GM12878 (cell line): Measurements from ENCODE around the gene BSN. TPM values are rescaled to one million over a fixed set of nuclear protein-coding genes. Genes with fewer than 3 reads are reported as not detected.

ENCODE experiments used
- ATAC-seq: fragments of 200-7000 bp; cut with Tn5 transposase; 3 replicates; pipeline ENCODE4 v1.9.1; 2020; ENCODE audit warnings: mild to moderate bottlenecking, moderate library complexity
- BruUV-seq: library from RNA; stranded (reverse); fragments of 400-500 nt; replicated peaks from 2 replicates; lab custom pipeline; 2021; lab: Mats Ljungman, UMichigan
- CTCF ChIA-PET: fragments of 300-600 bp; sonication (Branson Sonifier 250); formaldehyde crosslinking; extraction: SDS; loops from one replicate; lab custom pipeline; 2021; ENCODE audit warnings: inconsistent platforms; lab: Yijun Ruan, JAX
- POLR2A ChIA-PET: fragments of 350-600 bp; formaldehyde crosslinking; extraction: SDS; loops from one replicate; lab custom pipeline; 2021; ENCODE audit warnings: inconsistent platforms; lab: Charles Lee
- RAD21 ChIA-PET: fragments of 300-600 bp; sonication (Branson Sonifier 250); formaldehyde crosslinking; loops from one replicate; lab custom pipeline; 2023; ENCODE audit warnings: antibody characterized with exemption; ENCODE audit not compliant: unreplicated experiment; lab: Charles Lee
- SMC1A ChIA-PET: fragments of 300-600 bp; sonication (Branson Sonifier 250); formaldehyde crosslinking; loops from one replicate; lab custom pipeline; 2023; ENCODE audit not compliant: unreplicated experiment, uncharacterized antibody; lab: Charles Lee
- DNase-seq: peaks from one replicate; pipeline ENCODE4 v3.0.0-alpha.2; 2011; ENCODE audit warnings: low read depth, low spot score
- FAIRE-seq: peaks from 3 replicates; lab custom pipeline; 2011; peaks lifted over from hg19 to GRCh38; lab: Jason Lieb, UNC
- H2AFZ ChIP-seq: 2 replicates; pipeline ENCODE4 v1.6.0; 2011; ENCODE audit warnings: low read depth, low read length, control low read depth; ENCODE audit not compliant: control insufficient read depth
- H3K27ac ChIP-seq: 2 replicates; pipeline ENCODE4 v1.5.1; 2011; ENCODE audit warnings: control low read depth; ENCODE audit not compliant: control insufficient read depth, insufficient read depth
- H3K27me3 ChIP-seq, 2 experiments: replicated peaks in 1 of 2; 2 replicates each; pipeline versions ENCODE4 v1.6.0 to v1.6.1; 2011; ENCODE audit warnings: low read length in 1 of 2; ENCODE audit not compliant: control insufficient read depth in 2 of 2, insufficient read depth in 2 of 2
- H3K36me3 ChIP-seq, 2 experiments: 2 replicates each; pipeline ENCODE4 v1.5.1; 2011; ENCODE audit warnings: low read length in 1 of 2; ENCODE audit not compliant: control insufficient read depth in 2 of 2, insufficient read depth in 2 of 2
- H3K4me1 ChIP-seq: 2 replicates; pipeline ENCODE4 v1.6.1; 2011; ENCODE audit warnings: mild to moderate bottlenecking, low read length, moderate library complexity, mixed read lengths; ENCODE audit not compliant: control insufficient read depth, insufficient read depth
- H3K4me2 ChIP-seq: 2 replicates; pipeline ENCODE4 v1.6.0; 2011; ENCODE audit warnings: control low read depth; ENCODE audit not compliant: control insufficient read depth, insufficient read depth
- H3K4me3 ChIP-seq: fragments of 200-600 bp; sonication (generic); 2 replicates; pipeline ENCODE4 v1.5.1; 2016
- H3K79me2 ChIP-seq: 2 replicates; pipeline ENCODE4 v1.6.0; 2011; ENCODE audit warnings: low read length; ENCODE audit not compliant: control insufficient read depth, insufficient read depth
- H3K9ac ChIP-seq: 2 replicates; pipeline ENCODE4 v1.8.0; 2011; ENCODE audit warnings: low read length, control low read depth, mixed read lengths; ENCODE audit not compliant: control insufficient read depth, insufficient read depth
- H3K9me3 ChIP-seq: replicated peaks from 3 replicates; pipeline ENCODE4 v1.5.1; 2011; ENCODE audit warnings: mild to moderate bottlenecking, low read length; ENCODE audit not compliant: control insufficient read depth, insufficient read depth
- H4K20me1 ChIP-seq: 2 replicates; pipeline ENCODE4 v1.6.0; 2011; ENCODE audit not compliant: control insufficient read depth, insufficient read depth
- ATF2 ChIP-seq: IDR thresholded peaks from 2 replicates; pipeline ENCODE4 v1.6.1; 2012; ENCODE audit warnings: low read length, inconsistent platforms
- CREM ChIP-seq: IDR thresholded peaks from 2 replicates; pipeline ENCODE4 v1.6.1; 2014; ENCODE audit warnings: antibody characterized with exemption, low read depth
- MYC ChIP-seq: IDR thresholded peaks from 2 replicates; pipeline ENCODE4 v1.6.1; 2011; ENCODE audit warnings: mild to moderate bottlenecking, low read length, moderate library complexity, inconsistent platforms; ENCODE audit not compliant: insufficient read depth, insufficient replicate concordance, insufficient read length, severe bottlenecking
- NFYA ChIP-seq: IDR thresholded peaks from 2 replicates; pipeline ENCODE4 v1.6.1; 2011; ENCODE audit warnings: low read depth, mild to moderate bottlenecking, low read length, improper control_type of control experiment, borderline replicate concordance
- NR2C2 ChIP-seq: IDR thresholded peaks from 2 replicates; pipeline ENCODE4 v1.6.1; 2011; ENCODE audit warnings: borderline replicate concordance, low read depth; ENCODE audit not compliant: control insufficient read depth, insufficient read length
- PKNOX1 ChIP-seq: fragments of 450-650 bp; IDR thresholded peaks from 2 replicates; pipeline ENCODE4 v1.6.1; 2016; ENCODE audit warnings: mild to moderate bottlenecking
- POLR2A ChIP-seq: IDR thresholded peaks from 2 replicates; pipeline ENCODE4 v1.6.1; 2011; ENCODE audit warnings: low read depth, mild to moderate bottlenecking, low read length
- RAD21 ChIP-seq: IDR thresholded peaks from 2 replicates; pipeline ENCODE4 v1.6.1; 2011; ENCODE audit warnings: mild to moderate bottlenecking, low read depth, low read length, moderate library complexity; ENCODE audit not compliant: insufficient read depth
- SREBF2 ChIP-seq: IDR thresholded peaks from 2 replicates; pipeline ENCODE4 v1.6.1; 2012; ENCODE audit warnings: mild to moderate bottlenecking, low read length
- TCF7 ChIP-seq: IDR thresholded peaks from 2 replicates; pipeline ENCODE4 v1.6.1; 2014; ENCODE audit warnings: antibody characterized with exemption, borderline replicate concordance
- WGBS: methylation state at CpG from one replicate; pipeline ENCODE4 v1.1.6; 2016; ENCODE audit warnings: low lambda C conversion rate; ENCODE audit not compliant: insufficient replicate concordance, insufficient coverage; ENCODE audit errors: missing lambda C conversion rate; 5-methylcytosine and 5-hydroxymethylcytosine counted together
- in situ Hi-C: fragments of 300-500 bp; cut with MboI; formaldehyde crosslinking; loops from 9 replicates; pipeline ENCODE4 v1.14.3; 2018; ENCODE audit warnings: mixed read lengths
- intact Hi-C: fragments of 100-400 bp; cut with micrococcal nuclease; formaldehyde crosslinking; loops from one replicate; pipeline ENCODE4 v1.14.2; 2022; ENCODE audit not compliant: unreplicated experiment
- polyA plus RNA-seq, 11 experiments: library from polyadenylated mRNA; depleted of rRNA in 4 of 11; unstranded in 6 of 11; stranded (reverse) in 5 of 11; fragments of >200 nt; fragmentation: Nextera tagmentation in 4 of 11; fragmentation: Illumina TruSeq in 1 of 11; extraction: Ambion mirVana in 4 of 11; extraction: Trizol in 1 of 11; gene quantifications; 1 replicate in 1 of 11; 2 replicates in 10 of 11; pipeline versions ENCODE4 v1.2.1 to v1.2.3, GENCODE V29; 2011 to 2016; ENCODE audit warnings: inconsistent platforms in 2 of 11, missing spikeins in 2 of 11, low read depth in 1 of 11
- total RNA-seq, 4 experiments: library from RNA; depleted of rRNA in 3 of 4; stranded (reverse); fragments of >200 nt in 3 of 4; fragmentation: Illumina TruSeq in 1 of 4; extraction: Trizol in 1 of 4; gene quantifications; 2 replicates each; pipeline versions ENCODE4 v1.2.1 to v1.2.3, GENCODE V29; 2013 to 2021
- TF ChIP-seq, protein P1 (sequence below): fragments of 150-350 bp; IDR thresholded peaks from 2 replicates; pipeline ENCODE4 v1.6.1; 2016; ENCODE audit warnings: low read depth, low read length
- TF ChIP-seq, protein P2 (sequence below): fragments of 450-650 bp; IDR thresholded peaks from 2 replicates; pipeline ENCODE4 v1.6.1; 2017; ENCODE audit warnings: mild to moderate bottlenecking, moderate library complexity
- TF ChIP-seq, protein P3 (sequence below): fragments of 450-650 bp; IDR thresholded peaks from 2 replicates; pipeline ENCODE4 v1.6.1; 2017; ENCODE audit warnings: borderline replicate concordance

BSN gene
- total and polyA plus RNA-seq, 10 of the 15 experiments (the other 5 are each of a cell fraction or from before 2014, with no cell fraction given), result under 0.01 to 0.19 (median 0.05) TPM; not detected in 1

GRCh38 chr3:49668414-49668797, 114.1 kb downstream of the BSN start:
- H4K20me1 ChIP-seq, result no peaks in the 10 kb centered on the region
- H3K36me3 ChIP-seq, result no peaks in the 10 kb centered on the region
- DNase-seq, result no peak
- H3K4me1 ChIP-seq, result peaks cover 5% of the 10 kb centered on the region
- RAD21 ChIA-PET, result no interaction called here
- CTCF ChIA-PET, result interaction anchor here (1.0 to 5.3 kb wide), 2 partner anchors 129 to 130 kb away, joined by 3 to 210 read pairs; no protein-coding TSS in a partner anchor
- intact Hi-C loops (no loop called here), in situ Hi-C loops (no loop called here)
- no peaks in the 10 kb centered on the region for H3K27me3 ChIP-seq
- no peak overlapping the region for H3K4me3 ChIP-seq
- peaks cover 5% of the 10 kb centered on the region for H3K79me2 ChIP-seq
- no peak overlapping the region for H3K9ac ChIP-seq
- H3K9me3 ChIP-seq, result no peaks in the 10 kb centered on the region
- H3K4me2 ChIP-seq, result no peak overlapping the region
- no peak overlapping the region for H2AFZ ChIP-seq
- 28% methylated on average over 5 of the region's 5 CpGs for WGBS
- ATAC-seq, result no peak
- BruUV-seq, result no TSS peak
- SMC1A ChIA-PET, result interaction anchor here (1.8 kb wide), 1 partner anchor 128 kb away, joined by 4 read pairs; no protein-coding TSS in a partner anchor
- POLR2A ChIA-PET, result no interaction called here
- H3K27ac ChIP-seq, result no peak overlapping the region
- no peak for FAIRE-seq
- TF ChIP-seq NR2C2 (no peak), RAD21 (no peak), SREBF2 (no peak), CREM (no peak), PKNOX1 (no peak), NFYA (no peak), MYC (no peak), ATF2 (no peak), POLR2A (no peak), TCF7 (no peak)
- TF ChIP-seq, protein P1, sequence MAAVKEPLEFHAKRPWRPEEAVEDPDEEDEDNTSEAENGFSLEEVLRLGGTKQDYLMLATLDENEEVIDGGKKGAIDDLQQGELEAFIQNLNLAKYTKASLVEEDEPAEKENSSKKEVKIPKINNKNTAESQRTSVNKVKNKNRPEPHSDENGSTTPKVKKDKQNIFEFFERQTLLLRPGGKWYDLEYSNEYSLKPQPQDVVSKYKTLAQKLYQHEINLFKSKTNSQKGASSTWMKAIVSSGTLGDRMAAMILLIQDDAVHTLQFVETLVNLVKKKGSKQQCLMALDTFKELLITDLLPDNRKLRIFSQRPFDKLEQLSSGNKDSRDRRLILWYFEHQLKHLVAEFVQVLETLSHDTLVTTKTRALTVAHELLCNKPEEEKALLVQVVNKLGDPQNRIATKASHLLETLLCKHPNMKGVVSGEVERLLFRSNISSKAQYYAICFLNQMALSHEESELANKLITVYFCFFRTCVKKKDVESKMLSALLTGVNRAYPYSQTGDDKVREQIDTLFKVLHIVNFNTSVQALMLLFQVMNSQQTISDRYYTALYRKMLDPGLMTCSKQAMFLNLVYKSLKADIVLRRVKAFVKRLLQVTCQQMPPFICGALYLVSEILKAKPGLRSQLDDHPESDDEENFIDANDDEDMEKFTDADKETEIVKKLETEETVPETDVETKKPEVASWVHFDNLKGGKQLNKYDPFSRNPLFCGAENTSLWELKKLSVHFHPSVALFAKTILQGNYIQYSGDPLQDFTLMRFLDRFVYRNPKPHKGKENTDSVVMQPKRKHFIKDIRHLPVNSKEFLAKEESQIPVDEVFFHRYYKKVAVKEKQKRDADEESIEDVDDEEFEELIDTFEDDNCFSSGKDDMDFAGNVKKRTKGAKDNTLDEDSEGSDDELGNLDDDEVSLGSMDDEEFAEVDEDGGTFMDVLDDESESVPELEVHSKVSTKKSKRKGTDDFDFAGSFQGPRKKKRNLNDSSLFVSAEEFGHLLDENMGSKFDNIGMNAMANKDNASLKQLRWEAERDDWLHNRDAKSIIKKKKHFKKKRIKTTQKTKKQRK, result no peak
- TF ChIP-seq, protein P2, sequence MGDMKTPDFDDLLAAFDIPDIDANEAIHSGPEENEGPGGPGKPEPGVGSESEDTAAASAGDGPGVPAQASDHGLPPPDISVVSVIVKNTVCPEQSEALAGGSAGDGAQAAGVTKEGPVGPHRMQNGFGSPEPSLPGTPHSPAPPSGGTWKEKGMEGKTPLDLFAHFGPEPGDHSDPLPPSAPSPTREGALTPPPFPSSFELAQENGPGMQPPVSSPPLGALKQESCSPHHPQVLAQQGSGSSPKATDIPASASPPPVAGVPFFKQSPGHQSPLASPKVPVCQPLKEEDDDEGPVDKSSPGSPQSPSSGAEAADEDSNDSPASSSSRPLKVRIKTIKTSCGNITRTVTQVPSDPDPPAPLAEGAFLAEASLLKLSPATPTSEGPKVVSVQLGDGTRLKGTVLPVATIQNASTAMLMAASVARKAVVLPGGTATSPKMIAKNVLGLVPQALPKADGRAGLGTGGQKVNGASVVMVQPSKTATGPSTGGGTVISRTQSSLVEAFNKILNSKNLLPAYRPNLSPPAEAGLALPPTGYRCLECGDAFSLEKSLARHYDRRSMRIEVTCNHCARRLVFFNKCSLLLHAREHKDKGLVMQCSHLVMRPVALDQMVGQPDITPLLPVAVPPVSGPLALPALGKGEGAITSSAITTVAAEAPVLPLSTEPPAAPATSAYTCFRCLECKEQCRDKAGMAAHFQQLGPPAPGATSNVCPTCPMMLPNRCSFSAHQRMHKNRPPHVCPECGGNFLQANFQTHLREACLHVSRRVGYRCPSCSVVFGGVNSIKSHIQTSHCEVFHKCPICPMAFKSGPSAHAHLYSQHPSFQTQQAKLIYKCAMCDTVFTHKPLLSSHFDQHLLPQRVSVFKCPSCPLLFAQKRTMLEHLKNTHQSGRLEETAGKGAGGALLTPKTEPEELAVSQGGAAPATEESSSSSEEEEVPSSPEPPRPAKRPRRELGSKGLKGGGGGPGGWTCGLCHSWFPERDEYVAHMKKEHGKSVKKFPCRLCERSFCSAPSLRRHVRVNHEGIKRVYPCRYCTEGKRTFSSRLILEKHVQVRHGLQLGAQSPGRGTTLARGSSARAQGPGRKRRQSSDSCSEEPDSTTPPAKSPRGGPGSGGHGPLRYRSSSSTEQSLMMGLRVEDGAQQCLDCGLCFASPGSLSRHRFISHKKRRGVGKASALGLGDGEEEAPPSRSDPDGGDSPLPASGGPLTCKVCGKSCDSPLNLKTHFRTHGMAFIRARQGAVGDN, result no peak
- TF ChIP-seq, protein P3, sequence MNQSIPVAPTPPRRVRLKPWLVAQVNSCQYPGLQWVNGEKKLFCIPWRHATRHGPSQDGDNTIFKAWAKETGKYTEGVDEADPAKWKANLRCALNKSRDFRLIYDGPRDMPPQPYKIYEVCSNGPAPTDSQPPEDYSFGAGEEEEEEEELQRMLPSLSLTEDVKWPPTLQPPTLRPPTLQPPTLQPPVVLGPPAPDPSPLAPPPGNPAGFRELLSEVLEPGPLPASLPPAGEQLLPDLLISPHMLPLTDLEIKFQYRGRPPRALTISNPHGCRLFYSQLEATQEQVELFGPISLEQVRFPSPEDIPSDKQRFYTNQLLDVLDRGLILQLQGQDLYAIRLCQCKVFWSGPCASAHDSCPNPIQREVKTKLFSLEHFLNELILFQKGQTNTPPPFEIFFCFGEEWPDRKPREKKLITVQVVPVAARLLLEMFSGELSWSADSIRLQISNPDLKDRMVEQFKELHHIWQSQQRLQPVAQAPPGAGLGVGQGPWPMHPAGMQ, result no peak
